ENCODE measurements around the gene PLN.

Gene PLN

DNA sequence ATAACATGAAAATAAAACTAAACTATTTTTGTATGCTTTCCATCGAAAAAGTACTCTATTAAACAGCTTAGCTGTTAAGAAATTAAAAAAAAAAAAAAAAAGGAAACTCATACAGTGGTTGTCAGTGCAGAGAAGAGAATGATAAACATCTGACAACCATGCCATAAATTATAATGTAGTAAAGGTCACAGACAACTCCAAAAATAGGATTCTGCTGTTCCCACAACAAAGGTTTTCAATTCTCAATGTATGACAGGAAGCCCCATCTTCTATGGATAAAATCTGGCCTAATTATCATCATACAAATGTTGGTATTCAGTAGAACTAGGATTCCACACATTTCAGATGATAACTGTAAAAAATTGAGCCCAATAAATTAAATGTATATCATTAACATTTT lies 5.0 kb downstream of the PLN start:
- TF ChIP-seq, protein P1, sequence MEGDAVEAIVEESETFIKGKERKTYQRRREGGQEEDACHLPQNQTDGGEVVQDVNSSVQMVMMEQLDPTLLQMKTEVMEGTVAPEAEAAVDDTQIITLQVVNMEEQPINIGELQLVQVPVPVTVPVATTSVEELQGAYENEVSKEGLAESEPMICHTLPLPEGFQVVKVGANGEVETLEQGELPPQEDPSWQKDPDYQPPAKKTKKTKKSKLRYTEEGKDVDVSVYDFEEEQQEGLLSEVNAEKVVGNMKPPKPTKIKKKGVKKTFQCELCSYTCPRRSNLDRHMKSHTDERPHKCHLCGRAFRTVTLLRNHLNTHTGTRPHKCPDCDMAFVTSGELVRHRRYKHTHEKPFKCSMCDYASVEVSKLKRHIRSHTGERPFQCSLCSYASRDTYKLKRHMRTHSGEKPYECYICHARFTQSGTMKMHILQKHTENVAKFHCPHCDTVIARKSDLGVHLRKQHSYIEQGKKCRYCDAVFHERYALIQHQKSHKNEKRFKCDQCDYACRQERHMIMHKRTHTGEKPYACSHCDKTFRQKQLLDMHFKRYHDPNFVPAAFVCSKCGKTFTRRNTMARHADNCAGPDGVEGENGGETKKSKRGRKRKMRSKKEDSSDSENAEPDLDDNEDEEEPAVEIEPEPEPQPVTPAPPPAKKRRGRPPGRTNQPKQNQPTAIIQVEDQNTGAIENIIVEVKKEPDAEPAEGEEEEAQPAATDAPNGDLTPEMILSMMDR (IDR thresholded peaks at IDR 0.05; ENCODE audit: poor library complexity, severe bottlenecking) = no peak
- peaks cover 8% of the 10 kb centered on the region for H3K4me1 ChIP-seq (ENCODE audit: insufficient read depth, poor library complexity, severe bottlenecking)
- H3K36me3 ChIP-seq (ENCODE audit: low read depth) = no peaks in the 10 kb centered on the region

DNA sequence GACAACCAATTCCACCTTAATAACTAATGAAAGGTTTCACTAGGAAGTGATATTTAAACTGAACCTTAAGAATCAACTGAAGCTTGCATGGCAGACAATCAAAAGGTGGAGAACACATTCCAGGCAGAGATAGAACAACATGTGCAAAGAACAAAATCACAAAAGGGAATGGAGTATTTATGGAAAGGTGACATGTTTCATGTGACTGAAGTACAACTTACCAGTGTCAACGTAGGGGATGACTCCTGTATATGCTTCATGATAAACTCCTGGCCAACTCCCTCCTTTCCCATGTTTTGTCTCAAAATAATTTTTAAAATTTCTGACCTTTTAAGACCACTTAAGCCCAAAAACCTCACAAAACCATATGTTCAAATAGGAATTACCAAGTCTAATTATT lies 6.6 kb downstream of the PLN start:
- H3K27ac ChIP-seq (ENCODE audit: poor library complexity, severe bottlenecking) = no peak overlapping the region
- no peaks in the 10 kb centered on the region for H3K27me3 ChIP-seq (ENCODE audit: insufficient read depth, poor library complexity, severe bottlenecking)
- no peaks in the 10 kb centered on the region for H3K36me3 ChIP-seq (ENCODE audit: low read depth)
- no peaks in the 10 kb centered on the region for H3K9me3 ChIP-seq (ENCODE audit: severe bottlenecking)
- ATAC-seq (ENCODE audit: low read depth) (no peak), DNase-seq (ENCODE audit: low spot score) (no peak)
- no peak overlapping the region for H3K4me3 ChIP-seq (ENCODE audit: severe bottlenecking)
- TF ChIP-seq, protein P1 (IDR thresholded peaks at IDR 0.05; ENCODE audit: poor library complexity, severe bottlenecking) = no peak
- H3K4me1 ChIP-seq (ENCODE audit: insufficient read depth, poor library complexity, severe bottlenecking) = peaks cover 8% of the 10 kb centered on the region

More for the DNA sequence above, 5.0 kb downstream of the PLN start:
- Histone ChIP-seq H3K9me3 (ENCODE audit: severe bottlenecking) (no peaks in the 10 kb centered on the region), H3K4me3 (ENCODE audit: severe bottlenecking) (no peak overlapping the region), H3K27ac (ENCODE audit: poor library complexity, severe bottlenecking) (no peak overlapping the region), H3K27me3 (ENCODE audit: insufficient read depth, poor library complexity, severe bottlenecking) (no peaks in the 10 kb centered on the region)
- DNase-seq (ENCODE audit: low spot score) (no peak), ATAC-seq (ENCODE audit: low read depth) (no peak)

DNA sequence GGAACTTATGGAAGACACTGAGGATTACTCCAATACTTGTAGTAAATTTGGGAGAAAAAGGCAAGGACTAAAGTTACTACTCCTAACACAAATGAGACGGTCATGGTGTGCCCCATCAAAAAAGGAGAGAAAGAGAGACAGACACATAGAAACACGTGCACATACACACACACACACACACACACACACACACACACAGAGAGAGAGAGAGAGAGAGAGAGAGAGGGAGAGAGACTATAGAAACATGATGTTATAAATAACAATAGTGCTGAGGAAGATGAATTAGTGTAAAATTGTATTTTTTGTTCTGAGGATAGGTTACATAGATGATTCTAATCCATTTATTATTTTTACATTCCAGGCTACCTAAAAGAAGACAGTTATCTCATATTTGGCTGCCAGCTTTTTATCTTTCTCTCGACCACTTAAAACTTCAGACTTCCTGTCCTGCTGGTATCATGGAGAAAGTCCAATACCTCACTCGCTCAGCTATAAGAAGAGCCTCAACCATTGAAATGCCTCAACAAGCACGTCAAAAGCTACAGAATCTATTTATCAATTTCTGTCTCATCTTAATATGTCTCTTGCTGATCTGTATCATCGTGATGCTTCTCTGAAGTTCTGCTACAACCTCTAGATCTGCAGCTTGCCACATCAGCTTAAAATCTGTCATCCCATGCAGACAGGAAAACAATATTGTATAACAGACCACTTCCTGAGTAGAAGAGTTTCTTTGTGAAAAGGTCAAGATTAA lies 10.5 kb downstream of the PLN start:
- Histone ChIP-seq H3K27ac (ENCODE audit: poor library complexity, severe bottlenecking) (no peak overlapping the region), H3K36me3 (ENCODE audit: low read depth) (no peaks in the 10 kb centered on the region), H3K27me3 (ENCODE audit: insufficient read depth, poor library complexity, severe bottlenecking) (no peaks in the 10 kb centered on the region), H3K4me3 (ENCODE audit: severe bottlenecking) (no peak overlapping the region), H3K4me1 (ENCODE audit: insufficient read depth, poor library complexity, severe bottlenecking) (no peaks in the 10 kb centered on the region), H3K9me3 (ENCODE audit: severe bottlenecking) (no peaks in the 10 kb centered on the region)
- ATAC-seq (ENCODE audit: low read depth) (no peak), DNase-seq (ENCODE audit: low spot score) (no peak)
- TF ChIP-seq, protein P1 (IDR thresholded peaks at IDR 0.05; ENCODE audit: poor library complexity, severe bottlenecking) = no peak

DNA sequence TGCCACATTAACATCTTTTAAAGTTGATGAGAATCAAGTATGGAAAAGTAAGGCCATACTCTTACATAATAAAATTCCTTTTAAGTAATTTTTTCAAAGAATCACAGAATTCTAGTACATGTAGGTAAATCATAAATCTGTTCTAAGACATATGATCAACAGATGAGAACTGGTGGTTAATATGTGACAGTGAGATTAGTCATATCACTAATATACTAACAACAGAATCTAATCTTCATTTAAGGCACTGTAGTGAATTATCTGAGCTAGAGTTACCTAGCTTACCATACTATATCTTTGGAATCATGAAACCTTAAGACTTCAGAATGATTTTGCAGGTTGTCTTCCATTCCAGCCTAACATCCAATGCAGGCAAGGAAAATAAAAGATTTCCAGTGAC lies 11.6 kb downstream of the PLN start:
- H3K4me3 ChIP-seq (ENCODE audit: severe bottlenecking) = no peak overlapping the region
- no peaks in the 10 kb centered on the region for H3K4me1 ChIP-seq (ENCODE audit: insufficient read depth, poor library complexity, severe bottlenecking)
- TF ChIP-seq, protein P1 (IDR thresholded peaks at IDR 0.05; ENCODE audit: poor library complexity, severe bottlenecking) = no peak
- no peak for DNase-seq (ENCODE audit: low spot score)
- H3K9me3 ChIP-seq (ENCODE audit: severe bottlenecking) = no peaks in the 10 kb centered on the region
- no peak overlapping the region for H3K27ac ChIP-seq (ENCODE audit: poor library complexity, severe bottlenecking)
- peaks cover 5% of the 10 kb centered on the region; the same call in 1 of the 2 replicates for H3K36me3 ChIP-seq (ENCODE audit: low read depth)
- no peaks in the 10 kb centered on the region for H3K27me3 ChIP-seq (ENCODE audit: insufficient read depth, poor library complexity, severe bottlenecking)
- ATAC-seq (ENCODE audit: low read depth) = no peak

DNA sequence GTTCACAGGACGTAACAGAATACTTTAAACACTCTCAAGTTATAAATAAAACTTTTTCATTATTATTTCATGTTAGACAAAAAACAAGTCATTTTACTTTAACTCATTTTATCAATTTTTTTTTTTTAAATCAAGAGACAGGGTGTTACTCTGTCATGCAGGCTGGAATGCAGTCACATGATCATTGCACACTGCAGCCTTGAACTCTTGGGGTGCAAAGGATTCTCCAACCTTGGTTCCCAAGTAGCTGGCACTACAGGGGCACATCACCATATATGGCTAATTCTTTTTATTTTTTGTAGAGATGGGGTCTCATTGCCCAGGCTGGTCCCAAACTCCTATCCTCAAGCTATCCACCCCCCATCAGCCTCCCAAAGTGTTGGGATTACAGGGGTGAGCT lies 14.2 kb downstream of the PLN start:
- TF ChIP-seq, protein P1 (IDR thresholded peaks at IDR 0.05; ENCODE audit: poor library complexity, severe bottlenecking) = no peak
- no peak overlapping the region for H3K4me3 ChIP-seq (ENCODE audit: severe bottlenecking)
- ATAC-seq (ENCODE audit: low read depth) (no peak), DNase-seq (ENCODE audit: low spot score) (no peak)
- H3K27me3 ChIP-seq (ENCODE audit: insufficient read depth, poor library complexity, severe bottlenecking) = no peaks in the 10 kb centered on the region
- H3K4me1 ChIP-seq (ENCODE audit: insufficient read depth, poor library complexity, severe bottlenecking) = no peaks in the 10 kb centered on the region
- no peaks in the 10 kb centered on the region for H3K9me3 ChIP-seq (ENCODE audit: severe bottlenecking)
- H3K27ac ChIP-seq (ENCODE audit: poor library complexity, severe bottlenecking) = no peak overlapping the region
- peaks cover 10% of the 10 kb centered on the region; the same call in 1 of the 2 replicates for H3K36me3 ChIP-seq (ENCODE audit: low read depth)

All from RWPE2 (cell line).